ENCODE measurements around the gene ATRNL1. TPM values are rescaled to one million over a fixed set of nuclear protein-coding genes. Genes with fewer than 3 reads are reported as not detected.
A peak's percentile ranks its signal among the peaks of the same experiment; 100 is the strongest.

The ATRNL1 gene
- total and polyA plus RNA-seq, 2 experiments from 2014 or later = 4.8 to 29.7 TPM

DNA sequence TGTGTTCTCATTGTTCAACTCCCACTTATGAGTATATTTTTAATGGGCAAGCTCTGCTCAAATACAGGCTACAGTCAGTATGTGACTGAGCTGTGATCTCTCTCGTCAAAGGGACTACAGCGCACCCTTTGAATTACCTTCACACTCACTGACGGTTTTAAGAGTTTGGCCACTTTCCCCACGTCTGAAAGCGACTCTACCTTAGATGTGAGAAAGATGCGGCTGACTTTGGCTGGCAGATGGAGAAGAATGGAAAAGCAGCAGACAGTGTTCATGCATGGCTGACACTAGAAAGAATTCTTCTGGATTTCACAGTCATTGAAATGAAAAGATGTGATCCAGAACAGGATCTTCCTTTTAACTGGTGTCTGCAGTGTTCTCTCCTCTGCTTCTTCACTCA, 2.0 kb upstream of the ATRNL1 start:
- no peak for TF ChIP-seq STAT1 (IDR thresholded peaks at IDR 0.05; ENCODE audit: unreplicated experiment)
- no peak for TF ChIP-seq POLR2AphosphoS5 (IDR thresholded peaks at IDR 0.05; ENCODE audit: low read depth)
- no peak for TF ChIP-seq JUNB (IDR thresholded peaks at IDR 0.05; ENCODE audit: unreplicated experiment)
- TF ChIP-seq ZNF114 (CRISPR knock-in tag; IDR thresholded peaks at IDR 0.05) = no peak
- ATAC-seq (no peak), DNase-seq (ENCODE audit: low spot score) (no peak)
- H3K4me1 ChIP-seq (ENCODE audit: insufficient read depth) = peaks cover 32% of the 10 kb centered on the region
- H3K4me2 ChIP-seq = no peak overlapping the region; the same call in 1 of the 2 replicates
- H3K79me2 ChIP-seq (replicated peaks; ENCODE audit: insufficient read depth) = peaks cover 12% of the 10 kb centered on the region
- H3K4me3 Mint-ChIP-seq = peak overlapping the region; percentile 78; the same call in 2 of the 3 replicates
- H3K27ac Mint-ChIP-seq = no peak overlapping the region
- H2AFZ ChIP-seq = peak overlapping the region; percentile 61; the same call in 1 of the 2 replicates
- H3F3A ChIP-seq (replicated peaks; ENCODE audit: low read depth) = no peaks in the 10 kb centered on the region
- peaks cover 30% of the 10 kb centered on the region for H3K4me1 Mint-ChIP-seq
- H3K36me3 ChIP-seq (ENCODE audit: insufficient read depth) = no peaks in the 10 kb centered on the region
- H3K27me3 Mint-ChIP-seq (ENCODE audit: insufficient read depth, low read depth, poor library complexity) = peaks cover 15% of the 10 kb centered on the region
- peaks cover 12% of the 10 kb centered on the region; the same call in 2 of the 3 replicates for H3K9me3 Mint-ChIP-seq
- no peaks in the 10 kb centered on the region; the same call in 1 of the 2 replicates for H4K20me1 ChIP-seq (replicated peaks; ENCODE audit: insufficient read depth)
- H3K27me3 ChIP-seq (ENCODE audit: insufficient read depth) = peaks cover 30% of the 10 kb centered on the region
- no peak overlapping the region for H3K4me3 ChIP-seq
- H3K36me3 Mint-ChIP-seq (ENCODE audit: low read depth) = peaks cover 7% of the 10 kb centered on the region; the same call in 2 of the 3 replicates
- no peaks in the 10 kb centered on the region for H3K9me2 ChIP-seq (ENCODE audit: insufficient read depth)
- no peak overlapping the region for H3K27ac ChIP-seq (ENCODE audit: low read depth)

DNA sequence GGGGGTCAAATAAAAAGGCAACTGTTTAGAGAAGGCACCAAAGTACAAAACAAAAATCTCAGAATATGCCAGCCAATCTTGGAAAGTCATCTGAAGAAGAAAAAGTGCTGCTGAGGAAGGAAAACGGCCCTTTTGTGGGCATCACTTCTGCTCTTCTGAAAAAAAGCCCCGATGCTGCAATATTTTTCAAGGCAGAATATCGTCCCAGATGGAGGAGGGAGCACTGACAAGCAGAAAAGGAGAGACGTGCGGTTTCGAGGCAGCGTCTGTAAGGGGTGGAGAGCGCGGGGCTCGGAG, 959 bp upstream of the ATRNL1 start:
- Mint-ChIP-seq H3K36me3 (ENCODE audit: low read depth) (peaks cover 2% of the 10 kb centered on the region; the same call in 2 of the 3 replicates), H3K27me3 (ENCODE audit: insufficient read depth, low read depth, poor library complexity) (peaks cover 15% of the 10 kb centered on the region), H3K4me1 (peaks cover 35% of the 10 kb centered on the region), H3K4me3 (peak overlapping the region; percentile 78), H3K9me3 (peaks cover 7% of the 10 kb centered on the region; the same call in 2 of the 3 replicates), H3K27ac (peak overlapping the region; percentile 24; the same call in 1 of the 2 replicates)
- Histone ChIP-seq H3K27me3 (ENCODE audit: insufficient read depth) (peaks cover 30% of the 10 kb centered on the region), H3K4me3 (peak overlapping the region; percentile 79), H3K79me2 (replicated peaks; ENCODE audit: insufficient read depth) (peaks cover 19% of the 10 kb centered on the region), H4K20me1 (replicated peaks; ENCODE audit: insufficient read depth) (no peaks in the 10 kb centered on the region; the same call in 1 of the 2 replicates), H3K9me2 (ENCODE audit: insufficient read depth) (no peaks in the 10 kb centered on the region), H2AFZ (peak overlapping the region; percentile 95), H3K4me2 (peak overlapping the region; percentile 80), H3K36me3 (ENCODE audit: insufficient read depth) (no peaks in the 10 kb centered on the region), H3K4me1 (ENCODE audit: insufficient read depth) (peaks cover 39% of the 10 kb centered on the region), H3K27ac (ENCODE audit: low read depth) (no peak overlapping the region), H3F3A (replicated peaks; ENCODE audit: low read depth) (no peaks in the 10 kb centered on the region)
- ATAC-seq (no peak), DNase-seq (ENCODE audit: low spot score) (no peak)
- TF ChIP-seq, protein P1, sequence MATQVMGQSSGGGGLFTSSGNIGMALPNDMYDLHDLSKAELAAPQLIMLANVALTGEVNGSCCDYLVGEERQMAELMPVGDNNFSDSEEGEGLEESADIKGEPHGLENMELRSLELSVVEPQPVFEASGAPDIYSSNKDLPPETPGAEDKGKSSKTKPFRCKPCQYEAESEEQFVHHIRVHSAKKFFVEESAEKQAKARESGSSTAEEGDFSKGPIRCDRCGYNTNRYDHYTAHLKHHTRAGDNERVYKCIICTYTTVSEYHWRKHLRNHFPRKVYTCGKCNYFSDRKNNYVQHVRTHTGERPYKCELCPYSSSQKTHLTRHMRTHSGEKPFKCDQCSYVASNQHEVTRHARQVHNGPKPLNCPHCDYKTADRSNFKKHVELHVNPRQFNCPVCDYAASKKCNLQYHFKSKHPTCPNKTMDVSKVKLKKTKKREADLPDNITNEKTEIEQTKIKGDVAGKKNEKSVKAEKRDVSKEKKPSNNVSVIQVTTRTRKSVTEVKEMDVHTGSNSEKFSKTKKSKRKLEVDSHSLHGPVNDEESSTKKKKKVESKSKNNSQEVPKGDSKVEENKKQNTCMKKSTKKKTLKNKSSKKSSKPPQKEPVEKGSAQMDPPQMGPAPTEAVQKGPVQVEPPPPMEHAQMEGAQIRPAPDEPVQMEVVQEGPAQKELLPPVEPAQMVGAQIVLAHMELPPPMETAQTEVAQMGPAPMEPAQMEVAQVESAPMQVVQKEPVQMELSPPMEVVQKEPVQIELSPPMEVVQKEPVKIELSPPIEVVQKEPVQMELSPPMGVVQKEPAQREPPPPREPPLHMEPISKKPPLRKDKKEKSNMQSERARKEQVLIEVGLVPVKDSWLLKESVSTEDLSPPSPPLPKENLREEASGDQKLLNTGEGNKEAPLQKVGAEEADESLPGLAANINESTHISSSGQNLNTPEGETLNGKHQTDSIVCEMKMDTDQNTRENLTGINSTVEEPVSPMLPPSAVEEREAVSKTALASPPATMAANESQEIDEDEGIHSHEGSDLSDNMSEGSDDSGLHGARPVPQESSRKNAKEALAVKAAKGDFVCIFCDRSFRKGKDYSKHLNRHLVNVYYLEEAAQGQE (IDR thresholded peaks at IDR 0.05; ENCODE audit: unreplicated experiment) = no peak
- TF ChIP-seq EZH2 (IDR thresholded peaks at IDR 0.05; ENCODE audit: low read depth, unreplicated experiment) (no peak), EZH2phosphoT487 (IDR thresholded peaks at IDR 0.05; ENCODE audit: unreplicated experiment) (no peak), STAT1 (IDR thresholded peaks at IDR 0.05; ENCODE audit: unreplicated experiment) (no peak), JUNB (IDR thresholded peaks at IDR 0.05; ENCODE audit: unreplicated experiment) (no peak), POLR2AphosphoS5 (IDR thresholded peaks at IDR 0.05; ENCODE audit: low read depth) (no peak), ZNF331 (CRISPR knock-in tag; IDR thresholded peaks at IDR 0.05; ENCODE audit: low read depth) (no peak), CREB1 (CRISPR knock-in tag; IDR thresholded peaks at IDR 0.05; ENCODE audit: low read depth) (no peak), NANOG (IDR thresholded peaks at IDR 0.05; ENCODE audit: borderline replicate concordance) (no peak)
- TF ChIP-seq, protein P2, sequence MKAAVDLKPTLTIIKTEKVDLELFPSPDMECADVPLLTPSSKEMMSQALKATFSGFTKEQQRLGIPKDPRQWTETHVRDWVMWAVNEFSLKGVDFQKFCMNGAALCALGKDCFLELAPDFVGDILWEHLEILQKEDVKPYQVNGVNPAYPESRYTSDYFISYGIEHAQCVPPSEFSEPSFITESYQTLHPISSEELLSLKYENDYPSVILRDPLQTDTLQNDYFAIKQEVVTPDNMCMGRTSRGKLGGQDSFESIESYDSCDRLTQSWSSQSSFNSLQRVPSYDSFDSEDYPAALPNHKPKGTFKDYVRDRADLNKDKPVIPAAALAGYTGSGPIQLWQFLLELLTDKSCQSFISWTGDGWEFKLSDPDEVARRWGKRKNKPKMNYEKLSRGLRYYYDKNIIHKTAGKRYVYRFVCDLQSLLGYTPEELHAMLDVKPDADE (IDR thresholded peaks at IDR 0.05) = no peak
- TF ChIP-seq, protein P3, sequence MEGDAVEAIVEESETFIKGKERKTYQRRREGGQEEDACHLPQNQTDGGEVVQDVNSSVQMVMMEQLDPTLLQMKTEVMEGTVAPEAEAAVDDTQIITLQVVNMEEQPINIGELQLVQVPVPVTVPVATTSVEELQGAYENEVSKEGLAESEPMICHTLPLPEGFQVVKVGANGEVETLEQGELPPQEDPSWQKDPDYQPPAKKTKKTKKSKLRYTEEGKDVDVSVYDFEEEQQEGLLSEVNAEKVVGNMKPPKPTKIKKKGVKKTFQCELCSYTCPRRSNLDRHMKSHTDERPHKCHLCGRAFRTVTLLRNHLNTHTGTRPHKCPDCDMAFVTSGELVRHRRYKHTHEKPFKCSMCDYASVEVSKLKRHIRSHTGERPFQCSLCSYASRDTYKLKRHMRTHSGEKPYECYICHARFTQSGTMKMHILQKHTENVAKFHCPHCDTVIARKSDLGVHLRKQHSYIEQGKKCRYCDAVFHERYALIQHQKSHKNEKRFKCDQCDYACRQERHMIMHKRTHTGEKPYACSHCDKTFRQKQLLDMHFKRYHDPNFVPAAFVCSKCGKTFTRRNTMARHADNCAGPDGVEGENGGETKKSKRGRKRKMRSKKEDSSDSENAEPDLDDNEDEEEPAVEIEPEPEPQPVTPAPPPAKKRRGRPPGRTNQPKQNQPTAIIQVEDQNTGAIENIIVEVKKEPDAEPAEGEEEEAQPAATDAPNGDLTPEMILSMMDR (conservative IDR thresholded peaks at IDR 0.05; ENCODE audit: low read depth in 2 of 2) = no peak

Data from GM23338 (cell line).